H1 (cell line): ENCODE results near the gene SEMA3A. TPM values are rescaled to one million over a fixed set of nuclear protein-coding genes. Genes with fewer than 3 reads are reported as not detected.

Experiments
- CHD2 ChIP-seq: IDR thresholded peaks from 2 replicates; pipeline ENCODE4 v1.6.1; 2012; ENCODE audit warnings: low read length, improper control_type of control experiment
- CTBP2 ChIP-seq: IDR thresholded peaks from 2 replicates; pipeline ENCODE4 v1.7.0; 2011; ENCODE audit warnings: borderline replicate concordance, mild to moderate bottlenecking, moderate library complexity, mixed read lengths, low read length; ENCODE audit not compliant: insufficient read depth, insufficient read length
- CTCF ChIP-seq, 3 experiments: IDR thresholded peaks; 1 replicate in 2 of 3; 2 replicates in 1 of 3; pipeline versions ENCODE4 v1.5.1 to v1.6.1; 2011; ENCODE audit warnings: low read length in 3 of 3, mild to moderate bottlenecking in 3 of 3, inconsistent platforms in 2 of 3, low read depth in 1 of 3, moderate library complexity in 1 of 3; ENCODE audit not compliant: insufficient read depth in 1 of 3; ENCODE audit errors: control extremely low read depth in 1 of 3
- E2F6 ChIP-seq: IDR thresholded peaks from 2 replicates; pipeline ENCODE4 v1.6.1; 2012; ENCODE audit warnings: inconsistent platforms
- EGR1 ChIP-seq: IDR thresholded peaks from 2 replicates; pipeline ENCODE4 v1.6.1; 2011; ENCODE audit warnings: low read depth, low read length, borderline replicate concordance
- POLR2A ChIP-seq, 2 experiments: IDR thresholded peaks; 1 replicate in 1 of 2; 2 replicates in 1 of 2; pipeline ENCODE4 v1.6.1; 2011; ENCODE audit warnings: low read depth in 2 of 2, low read length in 2 of 2, mild to moderate bottlenecking in 2 of 2; ENCODE audit errors: control extremely low read depth in 1 of 2
- POLR2AphosphoS5 ChIP-seq: IDR thresholded peaks from 2 replicates; pipeline ENCODE4 v1.6.1; 2011; ENCODE audit warnings: low read depth, low read length
- polyA plus RNA-seq, 7 experiments: library from polyadenylated mRNA; depleted of rRNA in 3 of 7; stranded (reverse) in 5 of 7; unstranded in 2 of 7; fragments of >200 nt in 5 of 7; fragments of 200-250 nt in 2 of 7; gene quantifications; 1 replicate in 5 of 7; 2 replicates in 1 of 7; 4 replicates in 1 of 7; pipeline versions ENCODE4 v1.2.1 to v1.2.3, GENCODE V29; 2011 to 2013; ENCODE audit warnings: missing spikeins in 2 of 7, mixed read lengths in 2 of 7
- total RNA-seq: library from RNA; stranded (reverse); fragmentation: NEBNext Ultra II Directional; extraction: Animal tissue kit (Norgen Biotek cat#: 25700); gene quantifications from 2 replicates; pipeline ENCODE4 v1.2.1, GENCODE V29; 2021

SEMA3A gene
- total and polyA plus RNA-seq, 2 of the 8 experiments (the other 6 are each of a cell fraction or from before 2014, with no cell fraction given), result 8.1 to 45.9 TPM

- TF ChIP-seq EGR1 (no peak), CTBP2 (no peak), CHD2 (no peak), POLR2AphosphoS5 (no peak), CTCF (IDR thresholded peaks at IDR 0.05; ENCODE audit: control extremely low read depth in 1 of 3, insufficient read depth in 1 of 3, low read depth in 1 of 3, low read length in 3 of 3) (no peak), POLR2A (IDR thresholded peaks at IDR 0.05; ENCODE audit: control extremely low read depth in 1 of 2, low read depth in 2 of 2, low read length in 2 of 2) (no peak), E2F6 (no peak)
- TF ChIP-seq, all 59 proteins: peak for 0
Observed at GRCh38 chr7:84123965-84124547, 70.5 kb downstream of the SEMA3A start (continued).
